ENCODE data around the gene PRSS23. TPM values are rescaled to one million over a fixed set of nuclear protein-coding genes. Genes with fewer than 3 reads are reported as not detected.

The PRSS23 gene, protein sequence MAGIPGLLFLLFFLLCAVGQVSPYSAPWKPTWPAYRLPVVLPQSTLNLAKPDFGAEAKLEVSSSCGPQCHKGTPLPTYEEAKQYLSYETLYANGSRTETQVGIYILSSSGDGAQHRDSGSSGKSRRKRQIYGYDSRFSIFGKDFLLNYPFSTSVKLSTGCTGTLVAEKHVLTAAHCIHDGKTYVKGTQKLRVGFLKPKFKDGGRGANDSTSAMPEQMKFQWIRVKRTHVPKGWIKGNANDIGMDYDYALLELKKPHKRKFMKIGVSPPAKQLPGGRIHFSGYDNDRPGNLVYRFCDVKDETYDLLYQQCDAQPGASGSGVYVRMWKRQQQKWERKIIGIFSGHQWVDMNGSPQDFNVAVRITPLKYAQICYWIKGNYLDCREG
- 10 to 100 TPM; 11.9 to 36.3 (median 29.0) TPM for total RNA-seq

DNA sequence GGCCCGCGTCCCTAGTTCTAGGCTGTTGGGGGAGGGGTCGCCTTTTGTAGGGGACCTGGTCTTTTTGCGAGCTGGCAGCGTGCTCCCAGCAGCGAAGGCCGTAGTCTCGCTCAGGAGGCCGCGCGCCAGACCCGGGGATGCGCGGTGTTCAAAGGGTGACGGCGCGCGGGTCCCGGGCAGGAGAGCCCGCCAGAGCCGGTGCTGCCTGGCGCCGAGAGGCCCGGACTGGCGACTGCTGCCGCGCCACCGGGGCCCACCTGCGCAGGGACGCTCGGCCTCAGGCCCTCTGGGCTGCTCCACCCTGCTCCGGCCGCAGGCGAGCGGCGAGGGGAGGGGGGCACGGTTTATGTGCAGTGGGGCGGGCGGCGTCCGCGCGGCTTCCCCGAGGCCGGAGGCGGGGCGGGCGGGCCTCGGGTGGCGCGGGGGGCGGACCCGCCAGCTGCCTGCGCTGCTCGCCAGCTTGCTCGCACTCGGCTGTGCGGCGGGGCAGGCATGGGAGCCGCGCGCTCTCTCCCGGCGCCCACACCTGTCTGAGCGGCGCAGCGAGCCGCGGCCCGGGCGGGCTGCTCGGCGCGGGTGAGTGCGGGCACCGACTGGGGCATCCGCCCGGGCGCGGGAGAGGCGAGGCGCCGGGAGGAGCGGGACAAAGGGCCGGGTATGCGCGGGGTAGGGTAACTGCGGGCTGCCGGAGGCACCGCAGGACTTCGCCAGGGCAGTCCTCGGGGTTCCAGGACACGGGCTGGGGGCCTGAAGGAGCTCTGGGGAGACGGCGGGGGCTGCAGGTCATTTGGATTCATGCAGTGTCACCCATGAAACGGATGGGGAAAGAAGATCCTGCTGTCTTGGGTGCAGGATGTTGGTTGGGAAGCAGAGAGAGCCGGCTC is at the start of gene PRSS23:
TSS of gene PRSS23 (plus strand) at position 467 of the 884 bp plus-strand sequence. CDS start 7,102 bp downstream, outside the sequence.
- no peaks in the 10 kb centered on the region for H3K27me3 ChIP-seq
- DNase-seq (ENCODE audit: low spot score in 2 of 2), result peak in 1 of 2 donors; percentile 34
- peak within 1 kb of the TSS; percentile 47 to 83 (median 76) for H3K27ac ChIP-seq
- WGBS, 2 donors, result 1 to 4% methylated on average over 20 to 60 of the region's 97 CpGs
- TF ChIP-seq, protein P1, sequence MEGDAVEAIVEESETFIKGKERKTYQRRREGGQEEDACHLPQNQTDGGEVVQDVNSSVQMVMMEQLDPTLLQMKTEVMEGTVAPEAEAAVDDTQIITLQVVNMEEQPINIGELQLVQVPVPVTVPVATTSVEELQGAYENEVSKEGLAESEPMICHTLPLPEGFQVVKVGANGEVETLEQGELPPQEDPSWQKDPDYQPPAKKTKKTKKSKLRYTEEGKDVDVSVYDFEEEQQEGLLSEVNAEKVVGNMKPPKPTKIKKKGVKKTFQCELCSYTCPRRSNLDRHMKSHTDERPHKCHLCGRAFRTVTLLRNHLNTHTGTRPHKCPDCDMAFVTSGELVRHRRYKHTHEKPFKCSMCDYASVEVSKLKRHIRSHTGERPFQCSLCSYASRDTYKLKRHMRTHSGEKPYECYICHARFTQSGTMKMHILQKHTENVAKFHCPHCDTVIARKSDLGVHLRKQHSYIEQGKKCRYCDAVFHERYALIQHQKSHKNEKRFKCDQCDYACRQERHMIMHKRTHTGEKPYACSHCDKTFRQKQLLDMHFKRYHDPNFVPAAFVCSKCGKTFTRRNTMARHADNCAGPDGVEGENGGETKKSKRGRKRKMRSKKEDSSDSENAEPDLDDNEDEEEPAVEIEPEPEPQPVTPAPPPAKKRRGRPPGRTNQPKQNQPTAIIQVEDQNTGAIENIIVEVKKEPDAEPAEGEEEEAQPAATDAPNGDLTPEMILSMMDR (IDR thresholded peaks at IDR 0.05), result no peak
- no peak for TF ChIP-seq EP300 (IDR thresholded peaks at IDR 0.05)
- TF ChIP-seq POLR2A (IDR thresholded peaks at IDR 0.05), result peak; percentile 12 to 69
- peak within 1 kb of the TSS; percentile 52 to 76 (median 68) for H3K4me3 ChIP-seq
- peaks cover 0 to 44% (median 10%) of the 10 kb centered on the region in 4 donors for H3K4me1 ChIP-seq
- H3K36me3 ChIP-seq, result no peaks in the 10 kb centered on the region
- H3K9me3 ChIP-seq, result no peaks in the 10 kb centered on the region

DNA sequence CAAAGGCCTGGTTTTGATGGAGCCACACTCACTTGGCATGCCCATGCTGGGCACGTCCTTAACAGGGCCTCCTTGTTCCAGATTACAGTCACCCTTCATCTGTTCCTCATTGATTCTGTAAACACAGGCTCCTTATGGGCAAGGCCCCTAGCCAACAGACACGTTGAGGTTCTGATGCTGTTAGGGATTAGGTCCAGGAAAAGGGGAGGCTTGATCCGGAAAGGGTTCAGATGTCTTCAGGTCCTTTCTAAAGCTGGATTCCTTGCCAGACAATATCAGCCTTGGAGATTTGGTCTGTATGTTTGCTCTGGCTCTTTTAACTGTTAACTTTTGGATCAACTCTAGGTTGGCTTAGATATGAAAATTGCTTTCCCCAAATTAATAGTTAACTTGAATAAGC is 46.9 kb upstream of the PRSS23 start:
- Histone ChIP-seq H3K36me3 (no peaks in the 10 kb centered on the region), H3K4me1 (peaks cover 0 to 11% (median under 1%) of the 10 kb centered on the region in 4 donors), H3K27me3 (no peaks in the 10 kb centered on the region), H3K9me3 (no peaks in the 10 kb centered on the region), H3K27ac (no peak overlapping the region), H3K4me3 (no peak overlapping the region)
- DNase-seq (ENCODE audit: low spot score in 2 of 2), result no peak
- TF ChIP-seq, protein P1 (IDR thresholded peaks at IDR 0.05), result no peak
- TF ChIP-seq EP300 (IDR thresholded peaks at IDR 0.05) (no peak), POLR2A (IDR thresholded peaks at IDR 0.05) (no peak)
- WGBS, 2 donors, result 35 to 39% methylated on average over 3 of the region's 3 CpGs

DNA sequence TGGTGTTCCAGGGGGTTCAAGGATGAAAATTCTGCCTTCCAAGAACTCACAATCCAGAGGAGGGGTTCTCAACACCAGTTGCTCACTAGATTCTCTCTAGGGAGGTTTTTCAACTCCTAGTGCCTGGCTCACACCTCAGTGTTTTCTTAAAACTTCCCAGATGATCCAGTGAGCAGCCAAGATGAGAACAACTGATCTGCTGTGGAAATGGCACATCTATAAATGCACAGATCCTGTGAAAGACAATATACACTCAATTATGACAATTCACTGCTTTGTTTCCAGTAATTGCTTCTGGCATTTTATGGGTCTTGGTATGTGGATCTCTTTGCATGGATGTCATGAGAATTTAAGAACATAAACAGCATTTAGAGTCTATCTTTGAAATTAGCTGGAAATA is 45.2 kb upstream of the PRSS23 start:
- peaks cover 0 to under 1% (median 0%) of the 10 kb centered on the region in 4 donors for H3K4me1 ChIP-seq
- H3K27ac ChIP-seq, result no peak overlapping the region
- no peaks in the 10 kb centered on the region for H3K36me3 ChIP-seq
- no peaks in the 10 kb centered on the region for H3K27me3 ChIP-seq
- no peak for TF ChIP-seq EP300 (IDR thresholded peaks at IDR 0.05)
- TF ChIP-seq POLR2A (IDR thresholded peaks at IDR 0.05), result no peak
- TF ChIP-seq, protein P1 (IDR thresholded peaks at IDR 0.05), result no peak
- no peak for DNase-seq (ENCODE audit: low spot score in 2 of 2)
- H3K9me3 ChIP-seq, result no peaks in the 10 kb centered on the region
- H3K4me3 ChIP-seq, result no peak overlapping the region

DNA sequence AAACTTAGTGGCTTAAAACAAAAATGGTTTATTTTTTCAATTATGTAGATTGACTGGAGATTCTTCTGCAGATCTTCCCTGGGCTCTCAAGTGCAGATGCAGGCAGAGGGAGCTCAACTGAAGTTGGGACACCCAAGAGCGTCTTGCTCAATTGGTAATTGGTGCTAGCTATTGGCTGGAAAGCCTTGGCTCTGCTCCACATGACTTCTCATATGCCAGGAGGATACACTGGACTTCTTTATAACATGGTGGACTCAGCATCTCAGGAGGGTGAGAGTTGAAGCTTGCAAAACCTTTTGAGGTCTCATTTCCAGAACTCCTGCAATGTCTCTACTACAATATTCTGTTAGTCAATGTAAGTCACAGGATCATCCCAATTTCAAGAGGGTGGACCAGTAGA is 42.2 kb upstream of the PRSS23 start:
- no peaks in the 10 kb centered on the region for H3K36me3 ChIP-seq
- WGBS, 2 donors, result 85 to 88% methylated on average over 1 of the region's 1 CpG
- H3K27ac ChIP-seq, result no peak overlapping the region
- no peaks in the 10 kb centered on the region for H3K27me3 ChIP-seq
- H3K4me1 ChIP-seq, result no peaks in the 10 kb centered on the region
- DNase-seq (ENCODE audit: low spot score in 2 of 2), result no peak
- no peaks in the 10 kb centered on the region for H3K9me3 ChIP-seq
- TF ChIP-seq EP300 (IDR thresholded peaks at IDR 0.05) (no peak), POLR2A (IDR thresholded peaks at IDR 0.05) (no peak)
- TF ChIP-seq, protein P1 (IDR thresholded peaks at IDR 0.05), result no peak
- H3K4me3 ChIP-seq, result no peak overlapping the region

Measured in tibial nerve (tissue), 4 donors.